Central memory CD8-positive, alpha-beta T cell (primary cell): Measurements from ENCODE around the gene CFDP1.

Experiments used
- ATAC-seq: fragments of 150-1000 bp; cut with Tn5 transposase; replicated peaks from 2 replicates; pipeline ENCODE4 v1.10.0; 2022; ENCODE audit warnings: mild to moderate bottlenecking, moderate FRiP score, moderate number of reproducible peaks; ENCODE audit not compliant: poor library complexity, severe bottlenecking; ENCODE audit errors: extremely low read depth
- DNase-seq, 2 donors: peaks; one replicate each; pipeline ENCODE4 v3.0.0; 2021; ENCODE audit warnings: low spot score in 2 of 2
- H3K27ac Mint-ChIP-seq: one replicate; pipeline ENCODE4 v1.8.0; 2022; ENCODE audit warnings: low read depth, mild to moderate bottlenecking, moderate library complexity, mixed read lengths
- H3K27me3 Mint-ChIP-seq: one replicate; pipeline ENCODE4 v1.8.0; 2022; ENCODE audit warnings: mixed read lengths
- H3K36me3 Mint-ChIP-seq: one replicate; pipeline ENCODE4 v1.8.0; 2022; ENCODE audit warnings: mild to moderate bottlenecking, moderate library complexity, mixed read lengths; ENCODE audit not compliant: insufficient read depth
- H3K4me1 Mint-ChIP-seq: one replicate; pipeline ENCODE4 v1.8.0; 2022; ENCODE audit warnings: mixed read lengths
- H3K4me3 Mint-ChIP-seq: one replicate; pipeline ENCODE4 v1.8.0; 2022; ENCODE audit warnings: mild to moderate bottlenecking, moderate library complexity, mixed read lengths
- H3K9me3 Mint-ChIP-seq: one replicate; pipeline ENCODE4 v1.8.0; 2022; ENCODE audit warnings: mixed read lengths

CFDP1 gene

DNA sequence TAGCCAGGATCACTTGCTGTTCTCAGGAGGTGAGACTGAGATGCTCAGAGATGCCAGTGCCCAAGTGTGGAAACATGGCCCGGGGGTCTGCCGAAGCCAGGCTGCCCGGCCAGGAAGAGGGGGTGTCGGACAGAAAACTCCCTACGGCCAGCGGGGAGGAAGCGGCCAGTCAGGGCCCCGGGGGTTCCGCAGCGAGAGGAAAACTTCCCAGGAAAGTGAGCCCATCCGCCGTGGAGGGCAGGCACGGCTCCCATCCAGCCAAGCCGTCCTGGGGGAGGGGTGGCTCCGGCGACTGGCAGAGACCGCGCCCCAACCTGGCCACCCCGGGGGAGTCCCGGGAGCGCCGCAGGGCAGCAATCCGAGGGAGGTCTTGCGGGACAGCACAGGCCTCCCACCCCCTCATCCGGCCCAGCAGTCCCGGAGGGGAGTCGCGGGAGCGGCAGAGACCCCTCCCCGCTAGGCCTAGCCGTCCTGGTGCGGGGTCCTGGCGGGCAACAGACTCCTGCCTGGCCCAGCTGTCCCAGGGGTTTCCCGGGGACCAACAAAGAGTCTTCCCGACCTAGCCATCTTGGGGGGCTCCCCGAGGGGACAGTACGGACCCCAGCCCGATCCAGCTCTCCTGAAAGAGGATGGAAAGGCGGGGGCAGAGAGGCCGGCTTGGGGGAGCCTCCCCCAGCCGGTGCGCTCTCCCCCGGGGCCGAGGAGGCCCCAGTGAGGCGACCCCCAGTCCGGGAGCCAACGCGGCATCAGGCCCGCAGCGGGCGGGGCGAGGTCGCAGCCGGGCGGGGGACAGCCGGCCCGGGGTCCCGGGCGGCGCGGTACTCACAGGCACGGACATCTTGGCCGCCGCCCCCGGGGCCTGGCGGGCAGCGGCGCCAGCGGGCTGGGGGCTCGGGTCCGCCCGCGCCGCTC, 168.0 kb downstream of the CFDP1 start:
- Mint-ChIP-seq H3K27me3 (peaks cover 55% of the 10 kb centered on the region), H3K4me1 (peaks cover 6% of the 10 kb centered on the region), H3K27ac (no peak overlapping the region), H3K9me3 (no peaks in the 10 kb centered on the region), H3K36me3 (no peaks in the 10 kb centered on the region), H3K4me3 (peak overlapping the region; percentile 56)
- no peak for DNase-seq
- no peak for ATAC-seq

DNA sequence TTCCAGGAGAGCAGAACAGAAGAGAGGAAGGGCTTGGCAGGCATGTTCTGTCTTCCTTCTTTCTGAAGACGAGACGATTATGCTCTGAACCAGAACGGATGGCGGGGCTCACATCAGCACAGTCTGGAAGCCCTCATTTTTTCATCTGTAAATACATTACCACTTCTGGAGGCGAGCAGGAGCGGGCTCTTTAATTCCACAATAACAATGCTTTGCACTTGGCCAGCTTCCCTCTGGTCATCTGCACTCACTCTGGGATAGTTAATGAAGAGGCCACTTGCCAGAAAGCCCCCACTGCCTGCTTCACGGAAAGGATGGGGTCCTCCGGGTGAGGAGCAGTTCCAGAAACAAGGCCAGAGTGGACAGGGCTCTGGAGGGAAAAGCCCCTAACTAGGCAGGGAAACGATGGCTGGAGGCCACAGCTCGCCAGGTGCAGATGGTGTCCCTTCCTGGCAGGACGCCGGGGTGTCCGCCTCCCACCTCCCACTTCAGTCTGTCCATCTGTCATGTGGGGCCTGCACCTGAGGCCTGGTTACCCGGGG, 168.8 kb downstream of the CFDP1 start:
- no peak for ATAC-seq
- Mint-ChIP-seq H3K4me3 (peak overlapping the region; percentile 56), H3K27me3 (peaks cover 55% of the 10 kb centered on the region), H3K9me3 (no peaks in the 10 kb centered on the region), H3K27ac (no peak overlapping the region), H3K36me3 (no peaks in the 10 kb centered on the region), H3K4me1 (peaks cover 6% of the 10 kb centered on the region)
- DNase-seq, result no peak

DNA sequence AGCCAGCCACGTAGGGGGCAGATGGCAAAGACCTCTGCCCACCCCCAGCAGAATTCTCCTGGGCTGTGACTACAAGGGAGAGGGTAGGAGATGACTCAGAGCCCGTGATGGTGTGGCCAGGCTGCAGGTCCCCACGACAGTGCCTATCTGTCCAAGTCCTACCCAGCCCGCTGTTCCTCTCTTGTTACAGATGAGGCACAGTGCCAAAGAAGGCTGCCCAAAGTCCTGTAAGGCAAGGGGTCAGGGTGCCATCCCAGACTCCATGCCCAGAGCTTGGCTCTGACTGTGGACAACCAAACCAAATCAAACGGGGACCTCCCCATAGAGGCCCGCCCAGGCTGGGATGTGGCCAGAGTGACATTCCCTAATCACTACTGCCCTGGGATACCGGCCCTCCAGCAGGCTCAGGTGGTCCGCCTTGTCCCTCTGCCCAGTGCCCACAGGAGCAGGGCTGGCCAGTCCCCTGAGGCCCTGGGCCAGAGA, 169.3 kb downstream of the CFDP1 start:
- no peaks in the 10 kb centered on the region for H3K36me3 Mint-ChIP-seq
- no peak for DNase-seq
- no peaks in the 10 kb centered on the region for H3K9me3 Mint-ChIP-seq
- H3K27me3 Mint-ChIP-seq, result peaks cover 55% of the 10 kb centered on the region
- no peak overlapping the region for H3K27ac Mint-ChIP-seq
- no peak for ATAC-seq
- peak overlapping the region; percentile 56 for H3K4me3 Mint-ChIP-seq
- H3K4me1 Mint-ChIP-seq, result peaks cover 6% of the 10 kb centered on the region

DNA sequence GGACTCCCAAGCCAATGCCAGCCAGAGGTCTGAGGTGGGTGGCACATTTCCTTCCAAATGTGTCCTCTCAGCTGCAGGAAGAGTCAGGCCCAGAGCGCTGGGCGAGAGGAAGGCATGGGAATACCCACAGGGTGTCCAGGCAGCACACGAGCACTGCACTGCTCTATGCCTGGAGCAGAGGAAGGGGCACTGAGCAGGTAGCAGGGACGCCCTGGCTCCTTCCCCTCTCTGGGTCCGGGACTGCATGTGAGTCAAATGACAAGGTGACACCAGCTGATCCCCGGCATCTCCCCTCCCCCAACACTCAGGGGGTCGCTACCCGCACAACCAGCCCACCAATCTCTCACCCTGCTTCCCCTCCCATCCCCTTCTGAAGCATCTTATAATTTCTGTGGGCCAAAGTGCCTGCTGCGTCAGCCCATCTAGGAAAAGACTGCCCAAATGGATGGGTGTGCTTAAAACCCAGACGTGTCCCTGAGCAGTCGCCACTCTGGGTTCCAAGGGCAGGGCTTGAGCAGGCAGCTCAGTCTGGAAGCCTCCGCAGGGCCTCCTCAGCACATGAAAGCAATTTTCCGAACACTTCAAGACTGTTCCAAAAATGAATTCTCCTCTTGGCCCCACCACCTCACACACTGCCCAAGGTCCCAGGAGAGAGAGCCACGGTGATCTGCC, 169.9 kb downstream of the CFDP1 start:
- Mint-ChIP-seq H3K4me3 (no peak overlapping the region), H3K27me3 (peaks cover 57% of the 10 kb centered on the region), H3K4me1 (peaks cover 6% of the 10 kb centered on the region)

DNA sequence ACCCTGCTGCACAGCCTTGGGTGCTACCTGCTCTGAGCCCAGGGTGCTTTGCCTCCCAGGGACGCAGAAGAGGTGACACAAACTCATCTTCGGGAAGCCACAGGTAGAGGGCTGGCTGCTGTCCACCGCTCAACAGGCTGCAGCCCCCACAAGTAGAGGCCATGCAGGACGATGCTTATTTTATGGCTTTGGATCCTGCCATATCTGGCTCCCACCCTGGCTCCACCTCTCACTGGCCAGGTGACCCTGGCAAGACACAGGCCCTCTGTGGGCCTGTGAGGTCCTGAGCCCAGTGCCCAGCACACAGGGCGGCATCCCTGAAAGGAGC, 170.5 kb downstream of the CFDP1 start:
- Mint-ChIP-seq H3K4me1 (peaks cover 6% of the 10 kb centered on the region), H3K36me3 (no peaks in the 10 kb centered on the region), H3K4me3 (no peak overlapping the region), H3K27ac (no peak overlapping the region), H3K9me3 (no peaks in the 10 kb centered on the region), H3K27me3 (peaks cover 64% of the 10 kb centered on the region)
- ATAC-seq (no peak), DNase-seq (no peak)

More for the DNA sequence above, 169.9 kb downstream of the CFDP1 start:
- H3K36me3 Mint-ChIP-seq, result no peaks in the 10 kb centered on the region
- H3K27ac Mint-ChIP-seq, result no peak overlapping the region
- H3K9me3 Mint-ChIP-seq, result no peaks in the 10 kb centered on the region
- DNase-seq (no peak), ATAC-seq (no peak)

DNA sequence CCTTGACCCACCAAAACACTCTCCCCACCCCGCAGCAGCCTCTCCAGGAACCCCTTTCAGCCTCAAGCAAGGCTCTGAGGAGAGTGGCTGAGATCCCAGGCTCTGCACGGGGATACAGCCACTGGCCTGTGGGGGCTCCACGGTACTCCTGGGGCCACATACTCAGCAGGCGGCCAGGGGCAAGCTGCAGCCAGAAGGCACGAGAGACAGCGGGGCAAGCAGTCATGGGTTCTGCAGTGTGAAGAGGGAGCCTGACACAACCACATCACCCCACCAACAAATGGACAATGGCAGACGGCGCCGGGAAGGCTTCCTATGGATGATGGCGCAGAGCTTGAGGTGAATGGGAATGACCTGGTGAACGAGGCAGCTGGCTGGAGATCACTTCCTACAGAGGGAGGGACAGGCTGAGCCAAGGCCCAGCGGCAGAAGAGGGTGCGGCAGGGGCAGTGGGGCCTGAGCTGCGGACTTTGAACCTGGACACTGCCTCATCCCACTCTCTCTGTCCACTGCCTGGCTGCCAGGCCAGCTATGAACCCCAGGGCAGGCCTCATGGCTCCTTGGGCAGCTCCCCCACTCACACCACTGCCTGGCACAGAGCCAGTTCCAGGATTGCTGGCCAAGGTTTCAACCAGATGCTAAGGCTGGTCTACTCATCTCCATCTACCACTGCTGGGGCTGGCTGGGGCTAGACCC, 171.1 kb downstream of the CFDP1 start:
- DNase-seq, result no peak
- H3K4me3 Mint-ChIP-seq, result no peak overlapping the region
- peaks cover 65% of the 10 kb centered on the region for H3K27me3 Mint-ChIP-seq
- no peak overlapping the region for H3K27ac Mint-ChIP-seq
- no peaks in the 10 kb centered on the region for H3K36me3 Mint-ChIP-seq
- peaks cover 6% of the 10 kb centered on the region for H3K4me1 Mint-ChIP-seq
- H3K9me3 Mint-ChIP-seq, result no peaks in the 10 kb centered on the region
- ATAC-seq, result no peak

DNA sequence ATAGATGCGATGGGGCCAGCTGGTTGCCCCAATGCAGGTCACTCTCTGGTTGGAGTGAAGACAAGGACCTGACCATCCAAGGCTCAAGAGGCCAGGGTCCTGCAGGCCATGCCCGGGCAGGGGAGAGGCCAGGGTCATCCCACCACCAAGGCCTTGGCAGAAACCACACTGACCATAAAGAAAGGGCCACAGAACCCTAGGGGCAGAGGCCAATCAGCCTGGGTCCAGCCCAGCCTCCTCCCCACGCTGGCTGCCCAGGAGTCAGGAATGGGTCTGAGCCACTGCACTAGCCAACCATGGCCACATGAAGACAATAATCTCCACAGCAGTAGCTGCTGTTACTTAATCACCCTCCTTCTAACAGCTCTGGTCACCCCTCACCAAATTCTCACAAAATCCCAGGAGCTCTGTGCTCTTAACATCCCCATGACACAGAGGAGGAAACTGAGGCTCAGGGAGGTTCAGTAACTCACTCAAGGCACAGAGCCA, 171.7 kb downstream of the CFDP1 start:
- H3K9me3 Mint-ChIP-seq, result no peaks in the 10 kb centered on the region
- ATAC-seq (no peak), DNase-seq (no peak)
- H3K4me1 Mint-ChIP-seq, result peaks cover 5% of the 10 kb centered on the region
- H3K27me3 Mint-ChIP-seq, result peaks cover 62% of the 10 kb centered on the region
- no peak overlapping the region for H3K4me3 Mint-ChIP-seq
- H3K27ac Mint-ChIP-seq, result no peak overlapping the region
- H3K36me3 Mint-ChIP-seq, result no peaks in the 10 kb centered on the region

DNA sequence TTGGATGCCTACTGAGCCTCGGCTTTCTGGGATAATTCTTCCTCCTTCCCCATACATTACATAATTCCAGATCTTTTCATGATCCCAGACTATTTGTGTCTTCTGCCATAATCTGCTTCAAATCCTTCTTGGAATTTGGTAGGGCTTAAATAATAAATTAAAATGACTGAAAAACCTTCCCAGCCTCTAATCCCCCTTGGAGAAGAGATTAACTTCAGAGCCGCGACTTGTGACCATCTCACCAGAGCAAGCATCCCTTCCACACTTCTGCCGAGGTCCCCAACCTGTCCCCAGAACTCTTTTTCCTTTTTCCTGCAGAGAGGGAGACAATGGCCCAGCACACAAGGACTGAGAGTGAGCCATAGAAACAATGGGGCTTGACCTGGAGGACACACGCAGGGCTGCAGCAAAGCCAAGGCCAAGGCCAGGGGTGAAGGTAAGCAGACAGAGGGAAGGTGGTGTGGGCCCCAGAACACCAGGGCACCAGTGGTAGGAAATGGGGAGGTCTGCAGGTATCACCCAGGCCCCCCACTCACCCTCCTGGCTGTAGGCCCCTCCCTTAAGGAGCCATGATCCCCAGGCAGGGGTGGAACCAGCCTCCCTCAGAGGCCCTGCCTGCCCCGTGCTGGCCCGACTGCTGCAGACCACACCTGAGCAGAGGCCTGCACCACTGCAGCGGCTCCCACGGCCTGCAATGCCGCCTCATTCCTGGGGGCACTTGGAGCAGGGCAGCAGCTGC, 172.3 kb downstream of the CFDP1 start:
- H3K4me3 Mint-ChIP-seq, result no peak overlapping the region
- H3K27me3 Mint-ChIP-seq, result peaks cover 56% of the 10 kb centered on the region

DNA sequence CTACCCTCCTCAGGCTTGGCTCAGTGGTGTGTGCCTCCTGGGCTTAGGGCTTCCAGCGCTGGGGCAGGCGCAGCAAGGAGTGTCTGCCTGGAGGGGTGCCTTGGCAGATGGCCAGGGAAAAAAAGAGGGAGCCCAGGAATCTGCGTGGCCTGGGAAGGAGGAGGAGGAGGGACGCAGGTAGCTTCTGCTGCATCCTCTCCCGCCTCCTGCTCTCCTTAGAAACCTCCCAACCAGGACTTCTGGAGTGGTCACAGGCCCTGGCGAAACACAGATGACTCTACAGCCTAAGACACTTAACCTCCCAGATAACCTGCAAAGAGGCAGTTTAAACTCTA, 174.5 kb downstream of the CFDP1 start:
- Mint-ChIP-seq H3K4me1 (no peaks in the 10 kb centered on the region), H3K27me3 (peaks cover 60% of the 10 kb centered on the region), H3K9me3 (no peaks in the 10 kb centered on the region), H3K36me3 (no peaks in the 10 kb centered on the region), H3K4me3 (no peak overlapping the region), H3K27ac (no peak overlapping the region)
- DNase-seq (no peak), ATAC-seq (no peak)

More for the DNA sequence above, 172.3 kb downstream of the CFDP1 start:
- Mint-ChIP-seq H3K4me1 (no peaks in the 10 kb centered on the region), H3K36me3 (no peaks in the 10 kb centered on the region), H3K9me3 (no peaks in the 10 kb centered on the region), H3K27ac (no peak overlapping the region)
- DNase-seq, result no peak
- ATAC-seq, result no peak

DNA sequence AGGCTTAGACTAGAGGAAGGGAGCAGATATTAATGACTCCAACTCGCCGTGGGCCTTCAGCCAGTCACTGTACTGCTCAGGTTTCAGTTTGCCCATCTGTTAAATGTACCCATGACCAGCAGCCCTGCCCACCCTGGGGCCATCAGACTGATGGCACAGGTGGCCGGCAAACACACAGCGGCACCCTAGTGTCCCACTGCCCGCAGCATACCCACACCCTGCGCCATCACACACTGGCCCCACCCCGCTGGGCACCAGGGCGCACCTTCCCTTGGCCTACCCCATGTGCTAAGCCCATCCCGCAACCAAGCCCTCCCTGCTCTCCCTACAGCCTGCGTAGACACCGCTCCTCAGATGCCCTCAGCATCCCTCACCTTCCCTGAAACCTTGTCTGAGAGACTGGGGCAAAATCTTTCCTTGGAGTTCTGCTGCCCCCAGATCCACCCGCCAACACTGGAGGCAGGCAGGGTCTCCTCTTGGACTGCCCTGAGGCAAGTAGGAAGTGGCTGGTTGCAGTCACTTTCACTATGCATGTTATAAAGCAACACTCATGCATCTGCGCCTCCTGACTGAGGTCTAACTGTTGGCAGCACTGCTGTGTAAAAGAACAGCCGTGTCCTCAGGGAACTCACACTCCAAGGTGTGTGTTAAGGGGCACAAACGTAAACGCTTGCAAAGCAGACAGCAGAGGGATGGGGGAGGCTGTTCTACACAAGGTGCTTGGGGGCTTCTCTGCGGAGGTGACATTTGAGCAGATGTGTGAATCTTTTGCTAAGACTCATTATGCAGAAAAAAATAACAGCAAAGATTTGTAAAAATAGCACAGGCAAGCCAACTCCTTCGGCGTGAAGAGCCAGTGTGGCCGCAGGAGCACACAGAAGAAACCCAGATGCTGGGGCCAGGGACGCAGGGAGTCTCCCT, 175.2 kb downstream of the CFDP1 start:
- Mint-ChIP-seq H3K9me3 (no peaks in the 10 kb centered on the region), H3K4me3 (no peak overlapping the region), H3K36me3 (no peaks in the 10 kb centered on the region), H3K27me3 (peaks cover 60% of the 10 kb centered on the region), H3K27ac (no peak overlapping the region), H3K4me1 (no peaks in the 10 kb centered on the region)
- ATAC-seq (no peak), DNase-seq (no peak)

DNA sequence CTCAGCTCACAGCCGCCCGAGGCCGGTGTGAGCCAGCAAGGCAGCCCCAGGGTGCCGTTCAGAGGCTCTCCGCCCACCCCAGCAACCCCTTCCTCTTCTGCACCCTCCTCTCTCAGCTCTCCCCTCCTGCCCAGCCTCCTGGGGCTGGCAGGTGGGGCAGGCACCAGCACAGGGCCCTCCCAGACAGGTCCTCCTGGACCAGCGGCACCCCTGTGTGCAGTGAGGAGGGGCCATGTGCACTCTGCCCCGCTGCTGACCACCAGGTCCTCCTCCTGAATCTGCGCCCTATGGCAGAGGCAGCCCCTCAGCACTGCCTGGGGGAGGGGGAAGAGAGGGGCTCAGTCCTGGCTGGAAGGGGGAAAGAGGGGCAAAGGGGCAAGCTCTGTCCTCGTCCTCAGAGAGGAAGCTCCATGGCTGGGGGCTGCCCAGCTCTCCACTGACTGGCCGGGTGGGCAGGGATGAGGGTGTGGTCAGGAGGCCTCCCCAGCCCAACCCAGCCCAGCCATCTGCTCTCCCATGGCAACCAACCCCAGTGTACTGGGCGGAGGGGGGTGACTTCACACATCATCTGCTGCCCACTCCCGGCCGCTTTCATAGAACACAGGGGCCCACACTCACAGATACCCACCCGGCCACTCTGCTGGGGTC, 176.5 kb downstream of the CFDP1 start:
- H3K9me3 Mint-ChIP-seq, result no peaks in the 10 kb centered on the region
- no peak for DNase-seq
- no peak overlapping the region for H3K27ac Mint-ChIP-seq
- peaks cover 60% of the 10 kb centered on the region for H3K27me3 Mint-ChIP-seq
- no peak for ATAC-seq
- H3K4me3 Mint-ChIP-seq, result no peak overlapping the region
- H3K36me3 Mint-ChIP-seq, result no peaks in the 10 kb centered on the region
- no peaks in the 10 kb centered on the region for H3K4me1 Mint-ChIP-seq
